Measurements from ENCODE around the gene SLC9A1.

Gene SLC9A1

GRCh38 chr1:27101696-27102095 lies 53.2 kb downstream of the SLC9A1 start:
- no peak for DNase-seq

- DNase-seq = no peak
These were observed 53.9 kb downstream of the SLC9A1 start for GRCh38 chr1:27101054-27101491.

GRCh38 chr1:27100335-27101053 lies 54.4 kb downstream of the SLC9A1 start:
- DNase-seq = no peak

- no peak for DNase-seq
These were observed 55.2 kb downstream of the SLC9A1 start for GRCh38 chr1:27099587-27100334.

- DNase-seq = no peak
These were observed 55.8 kb downstream of the SLC9A1 start for GRCh38 chr1:27099135-27099586.

DNA sequence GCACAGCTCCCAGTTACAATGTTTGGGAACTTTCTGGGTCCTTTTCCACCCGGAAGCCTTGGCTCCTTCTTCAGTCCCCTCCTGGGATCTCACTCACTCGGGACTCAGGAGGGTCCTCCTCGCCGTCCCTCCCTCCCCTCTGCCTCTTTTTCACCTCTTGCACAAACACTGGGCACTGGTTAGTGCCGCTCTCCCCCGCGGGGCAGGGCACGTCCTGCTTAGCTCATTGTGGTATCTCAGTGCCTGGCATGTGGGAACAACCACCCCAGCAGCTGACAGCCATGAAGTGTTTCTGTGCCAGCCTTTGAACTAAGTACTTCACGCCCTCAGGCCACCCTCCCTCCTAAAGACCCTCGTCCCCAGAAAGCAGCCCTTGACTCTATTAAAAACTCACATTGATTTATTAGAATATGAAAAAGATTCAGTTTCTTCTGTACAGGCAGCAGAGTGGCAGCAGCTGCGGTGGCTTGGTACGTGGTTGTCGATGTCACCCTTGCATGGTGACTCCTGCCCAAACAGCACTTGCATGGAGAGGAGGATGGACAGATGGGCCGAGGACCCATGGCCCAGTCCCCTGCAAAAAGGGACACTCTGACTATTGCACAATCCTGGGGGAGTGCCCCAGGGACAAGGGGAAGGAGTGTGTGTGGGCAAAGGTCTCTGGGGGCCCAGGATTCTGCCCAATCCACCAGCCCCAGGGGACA lies 56.3 kb downstream of the SLC9A1 start:
- no peak for DNase-seq

DNA sequence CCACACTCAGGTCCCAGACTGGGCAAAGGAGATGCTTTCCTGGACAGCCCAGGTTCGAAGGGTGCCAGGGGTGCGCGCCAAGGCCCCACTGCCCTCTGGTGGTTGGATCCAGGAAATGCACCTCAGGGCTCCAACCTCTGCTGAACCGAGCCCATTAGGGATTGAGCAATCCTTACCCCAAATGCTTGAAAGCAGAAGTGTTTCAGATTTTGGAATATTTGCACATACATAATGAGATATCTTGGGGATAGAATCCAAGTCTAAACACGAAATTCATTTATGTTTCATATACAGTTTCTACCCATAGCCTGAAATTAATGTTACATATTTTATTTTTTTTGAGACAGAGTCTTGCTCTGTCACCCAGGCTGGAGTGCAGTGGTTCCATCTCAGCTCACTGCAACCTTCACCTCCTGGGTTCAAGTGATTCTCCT lies 57.4 kb downstream of the SLC9A1 start:
- peak; percentile 23 for DNase-seq

GRCh38 chr1:27095576-27095975 lies 59.3 kb downstream of the SLC9A1 start:
- no peak for DNase-seq

- no peak for DNase-seq
These were observed 62.0 kb downstream of the SLC9A1 start for GRCh38 chr1:27092888-27093287.

GRCh38 chr1:27090911-27091310 lies 64.0 kb downstream of the SLC9A1 start:
- no peak for DNase-seq

GRCh38 chr1:27087371-27088220 lies 67.3 kb downstream of the SLC9A1 start:
- DNase-seq = no peak

- no peak for DNase-seq
These were observed 68.3 kb downstream of the SLC9A1 start for GRCh38 chr1:27086628-27087027.

DNA sequence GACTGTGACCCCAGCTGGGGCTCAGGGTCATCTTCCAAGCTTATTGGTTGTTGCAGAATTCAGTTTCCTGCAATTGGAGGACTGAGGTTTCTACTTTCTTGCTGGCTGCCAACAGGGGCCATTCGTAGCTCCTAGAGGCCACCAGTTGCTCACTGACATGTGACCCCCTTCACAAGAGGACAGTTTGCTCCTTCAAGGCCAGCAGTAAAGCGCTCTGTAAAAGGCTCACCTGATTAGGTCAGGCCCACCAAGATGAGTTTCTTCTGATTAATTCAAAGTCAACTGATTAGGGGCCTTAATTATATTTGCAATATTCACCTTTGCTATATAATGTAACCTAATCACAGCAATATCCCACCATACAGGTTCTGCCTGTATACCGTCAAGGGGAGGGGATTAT lies 68.9 kb downstream of the SLC9A1 start:
- no peak for DNase-seq

GRCh38 chr1:27084107-27084506 lies 70.8 kb downstream of the SLC9A1 start:
- no peak for DNase-seq

DNA sequence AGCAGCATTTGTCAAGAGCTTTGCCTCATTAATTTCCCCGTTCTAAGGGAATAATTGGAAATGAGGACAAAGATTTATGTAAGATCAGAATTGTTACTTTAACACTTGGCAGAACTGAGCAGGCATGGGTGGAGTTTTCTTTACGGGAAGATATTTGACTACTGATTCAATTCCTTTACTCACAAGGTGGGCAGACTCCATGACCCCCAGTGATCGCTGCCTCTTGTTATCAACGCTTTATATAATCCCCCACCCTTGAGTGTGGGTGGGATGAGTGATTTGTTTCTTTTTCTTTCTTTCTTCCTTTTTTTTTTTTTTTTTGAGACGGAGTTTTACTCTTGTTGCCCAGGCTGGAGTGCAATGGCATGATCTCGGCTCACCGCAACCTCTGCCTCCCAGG lies 77.0 kb downstream of the SLC9A1 start:
- no peak for DNase-seq

- DNase-seq = no peak
These were observed 78.1 kb downstream of the SLC9A1 start for GRCh38 chr1:27076803-27077202.

- no peak for DNase-seq
These were observed 80.6 kb downstream of the SLC9A1 start for GRCh38 chr1:27074175-27074780.

GRCh38 chr1:27071049-27071416 lies 83.9 kb downstream of the SLC9A1 start:
- DNase-seq = no peak

DNA sequence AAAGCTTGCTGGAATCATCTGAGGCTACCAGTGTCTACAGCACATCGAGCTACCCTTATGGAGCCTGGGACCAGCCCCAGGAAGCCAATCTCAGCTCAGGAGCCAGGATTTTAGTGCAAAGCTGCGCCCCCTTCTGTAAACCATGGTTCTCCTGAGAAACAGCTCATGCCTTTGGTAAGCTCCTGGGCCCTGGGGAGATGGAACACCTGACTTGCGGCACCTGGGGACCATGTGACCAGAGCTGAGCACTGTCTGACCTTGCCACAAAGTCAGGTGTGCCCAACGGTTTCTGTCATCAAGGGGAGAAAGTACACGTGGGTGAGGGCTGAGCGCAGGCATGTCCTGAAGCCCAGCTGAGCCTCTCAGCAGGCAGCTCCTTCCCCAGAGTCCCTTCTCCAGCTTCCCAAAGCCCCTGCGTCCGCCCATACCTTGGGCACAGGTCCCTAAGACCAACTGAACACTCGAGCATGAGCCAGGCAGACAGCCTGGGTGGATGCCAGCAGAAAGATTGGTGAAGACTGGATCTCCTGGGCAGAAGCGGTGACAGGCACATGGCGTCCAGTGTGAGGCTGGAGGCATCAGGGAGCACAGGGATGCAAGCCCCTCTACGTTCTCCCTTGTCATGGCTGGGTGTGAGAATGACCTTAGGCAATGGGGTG lies 84.4 kb downstream of the SLC9A1 start:
- no peak for DNase-seq

GRCh38 chr1:27068922-27069321 lies 86.0 kb downstream of the SLC9A1 start:
- no peak for DNase-seq

DNA sequence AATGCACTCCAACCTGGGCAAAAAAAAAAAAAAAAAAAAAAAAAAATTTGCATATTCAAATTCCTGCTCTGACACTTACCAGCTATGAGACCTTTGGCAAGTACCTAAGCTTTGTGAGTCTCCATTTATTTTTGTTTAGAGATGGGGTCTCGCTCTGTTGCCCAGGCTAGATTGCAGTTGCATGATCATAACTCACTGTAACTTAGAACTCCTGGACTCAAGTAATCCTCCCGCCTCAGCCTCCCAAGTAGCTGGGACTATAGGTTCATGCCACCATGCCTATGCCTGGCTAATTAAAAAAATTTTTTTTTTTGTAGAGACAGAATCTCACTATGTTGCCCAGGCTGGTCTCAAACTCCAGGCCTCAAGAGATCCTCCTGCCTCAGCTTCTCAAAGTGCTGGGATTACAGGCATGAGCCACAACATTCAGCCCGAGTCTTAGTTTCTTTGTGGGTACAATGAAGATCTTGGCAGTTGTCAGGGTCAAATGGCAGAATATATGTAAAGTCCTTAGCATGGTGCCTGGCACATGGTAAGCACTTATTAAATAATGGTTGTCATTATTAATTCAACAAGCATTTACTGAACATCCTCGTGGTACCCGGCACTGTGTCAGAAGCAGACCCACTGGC lies 88.8 kb downstream of the SLC9A1 start:
- no peak for DNase-seq

All from SHP77 treated with DMSO at 0.1 percent for 48 hours (cell line).